Brain microvascular endothelial cell (primary cell): ENCODE measurements around the gene SERPINF2.
"Not testable (repeated sequence)": the region's sequence is repeated elsewhere in the genome, so short reads cannot be mapped to it uniquely, and the experiment has no call there.

Source experiments
- DNase-seq: peaks from one replicate; pipeline ENCODE4 v3.0.0-alpha.2; 2020
- H3K27ac ChIP-seq: fragments of 250-450 bp; sonication (Bioruptor Pico); 2 replicates; pipeline ENCODE4 v1.5.1; 2020; ENCODE audit warnings: mild to moderate bottlenecking, moderate library complexity
- H3K27me3 ChIP-seq: fragments of 250-450 bp; sonication (Bioruptor Pico); replicated peaks from 2 replicates; pipeline ENCODE4 v1.5.1; 2020; ENCODE audit warnings: mild to moderate bottlenecking
- H3K36me3 ChIP-seq: fragments of 250-450 bp; sonication (Bioruptor Pico); replicated peaks from 2 replicates; pipeline ENCODE4 v1.5.1; 2020; ENCODE audit warnings: mild to moderate bottlenecking
- H3K4me3 ChIP-seq: 2 replicates; pipeline ENCODE4 v1.5.1; 2011; ENCODE audit warnings: low read depth, mild to moderate bottlenecking, control low read depth, low read length, moderate library complexity
- in situ Hi-C: cut with HindIII; loops from 2 replicates; pipeline ENCODE4 v1.10.0; 2017; ENCODE audit warnings: low sequenced_read_pairs, low pct_ligation_motif_present
- TF ChIP-seq, protein P1 (sequence below): IDR thresholded peaks from 2 replicates; pipeline ENCODE4 v1.5.1; 2011; ENCODE audit warnings: low read depth, mild to moderate bottlenecking, moderate library complexity, low read length, control low read depth, inconsistent platforms; ENCODE audit errors: missing control alignments

The SERPINF2 gene

DNA sequence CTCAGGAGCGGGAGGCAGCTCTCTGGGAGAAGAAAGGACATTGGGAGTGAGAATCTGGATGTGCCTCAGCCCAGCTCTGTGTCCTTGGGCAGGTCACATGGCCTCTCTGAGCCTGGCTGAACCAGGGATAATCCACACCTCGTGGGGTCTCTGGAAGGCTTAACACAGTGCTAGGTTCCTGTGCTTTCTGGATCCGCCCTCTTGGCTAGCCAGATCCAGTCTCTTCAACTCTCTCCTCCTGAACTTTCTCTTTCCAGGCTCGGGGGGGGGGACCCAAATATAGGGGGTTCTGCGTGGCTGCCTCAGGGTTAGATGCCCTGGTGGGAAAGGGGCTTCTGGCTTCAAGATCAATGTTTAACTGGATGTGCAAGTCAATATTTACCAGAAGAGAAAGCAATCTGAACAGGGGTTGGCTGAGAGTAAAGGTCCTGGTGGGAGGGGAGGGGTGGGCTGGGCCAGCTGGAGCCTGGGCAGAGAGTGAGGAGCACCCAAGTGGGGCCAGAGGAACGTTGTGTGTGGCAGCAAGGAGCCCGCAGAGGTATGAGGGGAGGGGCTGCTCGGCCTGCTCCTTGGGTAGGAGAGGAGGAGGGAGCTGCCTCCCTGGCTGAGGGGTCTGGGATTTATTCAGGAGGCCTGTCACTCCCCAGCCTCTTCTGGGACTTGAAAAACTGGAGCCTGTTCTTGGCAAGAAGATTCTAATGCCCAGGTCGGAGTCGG lies at the start of gene SERPINF2:
Gene SERPINF2 (plus strand): TSS at position 501 of the 717 bp plus-strand sequence. CDS start 2,125 bp downstream, outside the sequence.
- in situ Hi-C loops: no loop called here
- Histone ChIP-seq H3K27ac (no peak within 1 kb of the TSS), H3K27me3 (no peaks in the 10 kb centered on the region), H3K36me3 (no peaks in the 10 kb centered on the region), H3K4me3 (no peak within 1 kb of the TSS)
- no peak for DNase-seq
- TF ChIP-seq, protein P1, sequence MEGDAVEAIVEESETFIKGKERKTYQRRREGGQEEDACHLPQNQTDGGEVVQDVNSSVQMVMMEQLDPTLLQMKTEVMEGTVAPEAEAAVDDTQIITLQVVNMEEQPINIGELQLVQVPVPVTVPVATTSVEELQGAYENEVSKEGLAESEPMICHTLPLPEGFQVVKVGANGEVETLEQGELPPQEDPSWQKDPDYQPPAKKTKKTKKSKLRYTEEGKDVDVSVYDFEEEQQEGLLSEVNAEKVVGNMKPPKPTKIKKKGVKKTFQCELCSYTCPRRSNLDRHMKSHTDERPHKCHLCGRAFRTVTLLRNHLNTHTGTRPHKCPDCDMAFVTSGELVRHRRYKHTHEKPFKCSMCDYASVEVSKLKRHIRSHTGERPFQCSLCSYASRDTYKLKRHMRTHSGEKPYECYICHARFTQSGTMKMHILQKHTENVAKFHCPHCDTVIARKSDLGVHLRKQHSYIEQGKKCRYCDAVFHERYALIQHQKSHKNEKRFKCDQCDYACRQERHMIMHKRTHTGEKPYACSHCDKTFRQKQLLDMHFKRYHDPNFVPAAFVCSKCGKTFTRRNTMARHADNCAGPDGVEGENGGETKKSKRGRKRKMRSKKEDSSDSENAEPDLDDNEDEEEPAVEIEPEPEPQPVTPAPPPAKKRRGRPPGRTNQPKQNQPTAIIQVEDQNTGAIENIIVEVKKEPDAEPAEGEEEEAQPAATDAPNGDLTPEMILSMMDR: no peak

DNA sequence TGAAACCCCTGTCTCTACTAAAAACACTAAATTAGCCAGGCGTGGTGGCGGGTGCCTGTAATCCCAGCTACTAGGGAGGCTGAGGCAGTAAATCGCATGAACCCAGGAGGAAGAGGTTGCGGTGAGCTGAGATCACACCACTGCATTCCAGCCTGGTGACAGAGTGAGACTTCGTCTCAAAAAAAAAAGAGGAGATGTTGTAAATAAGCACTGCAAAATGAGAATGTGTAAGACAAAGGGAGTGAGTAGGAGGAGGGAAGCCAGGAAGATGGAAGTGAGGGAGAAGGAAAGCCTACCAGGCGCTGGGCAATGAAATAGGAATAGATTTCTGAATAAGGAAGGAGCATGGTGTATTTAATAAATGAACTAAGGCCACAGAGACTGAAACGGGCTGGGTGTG lies 49.3 kb upstream of the SERPINF2 start:
- no peak overlapping the region for H3K27ac ChIP-seq
- no peak overlapping the region for H3K4me3 ChIP-seq
- H3K27me3 ChIP-seq: no peaks in the 10 kb centered on the region
- in situ Hi-C loops: no loop called here
- TF ChIP-seq, protein P1: no peak
- H3K36me3 ChIP-seq: no peaks in the 10 kb centered on the region
- DNase-seq: peak; percentile 54

DNA sequence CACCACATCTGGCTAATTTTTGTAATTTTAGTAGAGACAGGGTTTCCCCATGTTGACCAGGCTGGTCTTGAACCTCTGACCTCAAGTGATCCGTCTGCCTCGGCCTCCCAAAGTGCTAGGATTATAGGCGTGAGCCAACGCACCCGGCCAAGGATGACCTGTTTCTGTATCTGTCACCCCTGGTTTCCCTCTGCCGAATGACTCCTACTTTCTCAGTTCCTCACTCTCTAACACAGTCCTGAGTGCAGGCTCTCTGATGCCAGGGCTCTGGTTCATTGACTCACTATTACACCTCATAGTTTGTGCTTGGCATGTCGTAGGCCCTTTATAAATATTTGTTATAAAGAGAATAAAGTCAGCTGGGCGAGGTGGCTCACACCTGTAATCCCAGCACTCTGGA lies 47.3 kb upstream of the SERPINF2 start:
- TF ChIP-seq, protein P1: no peak
- in situ Hi-C loops: no loop called here
- Histone ChIP-seq H3K4me3 (no peak overlapping the region), H3K36me3 (no peaks in the 10 kb centered on the region), H3K27me3 (no peaks in the 10 kb centered on the region), H3K27ac (no peak overlapping the region)
- no peak for DNase-seq

DNA sequence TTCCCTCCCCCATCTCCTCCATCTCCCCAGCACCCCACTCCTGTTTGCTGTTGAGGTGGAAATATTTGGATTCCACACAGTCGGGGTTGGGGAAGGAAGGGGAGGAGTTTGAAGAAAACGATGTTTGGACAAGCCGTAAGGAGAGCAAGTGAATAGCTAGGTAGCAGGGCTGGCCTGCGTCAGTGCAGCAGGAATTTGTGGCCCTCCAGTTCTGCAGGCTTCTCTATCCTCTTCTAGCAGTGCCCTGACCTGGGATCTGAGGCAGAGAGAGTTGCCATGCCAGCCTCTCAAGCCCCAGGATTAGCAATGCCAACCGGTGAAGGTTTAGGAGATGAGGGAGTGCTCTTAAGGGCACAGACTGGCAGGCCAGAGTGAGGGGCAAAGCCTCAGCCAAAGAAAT lies 45.0 kb upstream of the SERPINF2 start:
- H3K27ac ChIP-seq: no peak overlapping the region
- in situ Hi-C loops: no loop called here
- no peaks in the 10 kb centered on the region for H3K27me3 ChIP-seq
- TF ChIP-seq, protein P1: no peak
- H3K4me3 ChIP-seq: no peak overlapping the region
- no peak for DNase-seq
- H3K36me3 ChIP-seq: no peaks in the 10 kb centered on the region

DNA sequence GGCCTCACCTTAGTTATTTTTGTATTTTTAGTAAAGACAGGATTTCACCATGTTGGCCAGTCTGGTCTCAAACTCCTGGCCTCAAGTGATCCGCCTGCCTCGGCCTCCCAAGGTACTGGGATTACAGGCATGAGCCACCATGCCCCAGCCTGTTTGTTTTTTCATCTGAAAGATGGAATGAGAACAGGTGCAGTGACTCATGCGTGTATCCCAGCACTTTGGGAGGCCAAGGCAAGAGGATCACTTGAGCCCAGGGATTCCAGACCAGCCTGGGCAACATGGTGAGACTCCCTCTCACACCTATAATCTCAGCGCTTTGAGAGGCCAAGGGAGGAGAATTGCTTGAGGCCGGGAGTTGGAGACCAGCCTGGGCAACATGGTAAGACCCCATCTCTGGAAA lies 42.8 kb upstream of the SERPINF2 start:
- H3K36me3 ChIP-seq, H3K27ac ChIP-seq, H3K4me3 ChIP-seq, DNase-seq, in situ Hi-C loops, H3K27me3 ChIP-seq: not testable (repeated sequence)

DNA sequence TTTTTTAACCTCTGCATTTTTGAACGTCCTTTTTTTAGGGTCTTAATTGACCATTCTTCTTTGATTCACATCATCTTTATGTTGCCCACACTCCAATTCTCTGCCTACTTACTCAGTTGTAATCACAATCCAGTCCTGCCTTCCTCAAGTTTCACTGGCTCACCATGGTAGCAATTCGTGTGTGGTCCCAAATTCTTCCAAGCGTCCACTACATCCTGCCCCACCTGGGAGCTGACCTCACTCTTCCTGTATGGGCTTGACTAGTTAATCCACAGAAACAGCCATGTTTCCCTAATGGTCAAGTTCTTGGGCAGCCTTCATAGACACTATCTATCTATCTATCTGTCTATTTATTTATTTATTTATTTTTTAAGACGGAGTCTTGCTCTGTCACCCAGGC lies 39.6 kb upstream of the SERPINF2 start:
- Histone ChIP-seq H3K36me3 (no peaks in the 10 kb centered on the region), H3K4me3 (no peak overlapping the region), H3K27me3 (no peaks in the 10 kb centered on the region), H3K27ac (no peak overlapping the region)
- DNase-seq: no peak
- TF ChIP-seq, protein P1: no peak
- in situ Hi-C loops: no loop called here
